Measurements from ENCODE around the gene DAGLB.

The DAGLB gene, protein sequence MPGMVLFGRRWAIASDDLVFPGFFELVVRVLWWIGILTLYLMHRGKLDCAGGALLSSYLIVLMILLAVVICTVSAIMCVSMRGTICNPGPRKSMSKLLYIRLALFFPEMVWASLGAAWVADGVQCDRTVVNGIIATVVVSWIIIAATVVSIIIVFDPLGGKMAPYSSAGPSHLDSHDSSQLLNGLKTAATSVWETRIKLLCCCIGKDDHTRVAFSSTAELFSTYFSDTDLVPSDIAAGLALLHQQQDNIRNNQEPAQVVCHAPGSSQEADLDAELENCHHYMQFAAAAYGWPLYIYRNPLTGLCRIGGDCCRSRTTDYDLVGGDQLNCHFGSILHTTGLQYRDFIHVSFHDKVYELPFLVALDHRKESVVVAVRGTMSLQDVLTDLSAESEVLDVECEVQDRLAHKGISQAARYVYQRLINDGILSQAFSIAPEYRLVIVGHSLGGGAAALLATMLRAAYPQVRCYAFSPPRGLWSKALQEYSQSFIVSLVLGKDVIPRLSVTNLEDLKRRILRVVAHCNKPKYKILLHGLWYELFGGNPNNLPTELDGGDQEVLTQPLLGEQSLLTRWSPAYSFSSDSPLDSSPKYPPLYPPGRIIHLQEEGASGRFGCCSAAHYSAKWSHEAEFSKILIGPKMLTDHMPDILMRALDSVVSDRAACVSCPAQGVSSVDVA

DNA sequence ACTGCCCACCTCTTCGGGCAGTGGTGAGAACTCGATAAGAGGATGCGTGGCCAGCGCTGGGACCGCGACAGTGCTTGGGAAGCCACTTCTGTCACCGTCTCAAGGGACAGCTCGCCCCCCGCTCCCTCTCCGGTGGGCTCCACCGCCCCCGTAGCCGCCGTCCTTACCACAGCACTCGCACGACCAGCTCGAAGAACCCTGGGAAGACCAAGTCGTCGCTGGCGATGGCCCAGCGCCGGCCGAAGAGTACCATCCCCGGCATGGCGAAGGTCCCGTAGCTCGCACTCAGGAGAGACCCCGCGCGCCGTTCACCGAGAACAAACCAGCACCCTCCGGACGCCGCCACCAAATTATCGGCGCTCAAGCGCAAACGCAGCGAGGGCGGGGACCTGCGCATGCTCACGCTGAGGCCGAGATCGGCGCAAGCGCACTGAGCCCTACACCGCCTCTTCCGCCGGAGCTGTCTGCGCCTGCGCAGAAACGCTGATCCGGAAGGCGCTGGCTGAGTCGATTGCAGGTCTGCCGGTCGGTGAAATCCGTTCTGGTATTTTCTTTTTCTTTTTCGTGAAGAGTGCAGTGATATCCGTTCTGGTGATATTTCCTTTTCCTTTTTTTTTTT lies at the start of gene DAGLB:
Gene DAGLB (minus strand): TSS at position 374 of the 619 bp plus-strand sequence. CDS start 112 bp downstream, at position 262.
- peaks cover 5% of the 10 kb centered on the region for H3F3A ChIP-seq (ENCODE audit: insufficient read depth, low read length)
- H3K27me3 ChIP-seq (replicated peaks; ENCODE audit: insufficient read depth, low read length): no peaks in the 10 kb centered on the region
- H3K4me2 ChIP-seq (ENCODE audit: low read depth, low read length): peak within 1 kb of the TSS; percentile 76
- H3K9me3 ChIP-seq (replicated peaks; ENCODE audit: insufficient read depth, low read length): no peaks in the 10 kb centered on the region
- peak within 1 kb of the TSS; percentile 97 for H3K4me3 ChIP-seq (ENCODE audit: low read length)
- H3K4me1 ChIP-seq (ENCODE audit: low read length): no peaks in the 10 kb centered on the region
- TF ChIP-seq EZH2phosphoT487 (IDR thresholded peaks at IDR 0.05; ENCODE audit: low read length) (no peak), EZH2 (optimal IDR thresholded peaks at IDR 0.05; ENCODE audit: low read depth, low read length) (no peak)
- TF ChIP-seq, protein P1, sequence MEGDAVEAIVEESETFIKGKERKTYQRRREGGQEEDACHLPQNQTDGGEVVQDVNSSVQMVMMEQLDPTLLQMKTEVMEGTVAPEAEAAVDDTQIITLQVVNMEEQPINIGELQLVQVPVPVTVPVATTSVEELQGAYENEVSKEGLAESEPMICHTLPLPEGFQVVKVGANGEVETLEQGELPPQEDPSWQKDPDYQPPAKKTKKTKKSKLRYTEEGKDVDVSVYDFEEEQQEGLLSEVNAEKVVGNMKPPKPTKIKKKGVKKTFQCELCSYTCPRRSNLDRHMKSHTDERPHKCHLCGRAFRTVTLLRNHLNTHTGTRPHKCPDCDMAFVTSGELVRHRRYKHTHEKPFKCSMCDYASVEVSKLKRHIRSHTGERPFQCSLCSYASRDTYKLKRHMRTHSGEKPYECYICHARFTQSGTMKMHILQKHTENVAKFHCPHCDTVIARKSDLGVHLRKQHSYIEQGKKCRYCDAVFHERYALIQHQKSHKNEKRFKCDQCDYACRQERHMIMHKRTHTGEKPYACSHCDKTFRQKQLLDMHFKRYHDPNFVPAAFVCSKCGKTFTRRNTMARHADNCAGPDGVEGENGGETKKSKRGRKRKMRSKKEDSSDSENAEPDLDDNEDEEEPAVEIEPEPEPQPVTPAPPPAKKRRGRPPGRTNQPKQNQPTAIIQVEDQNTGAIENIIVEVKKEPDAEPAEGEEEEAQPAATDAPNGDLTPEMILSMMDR (IDR thresholded peaks at IDR 0.05; ENCODE audit: low read length): no peak
- H4K20me1 ChIP-seq (ENCODE audit: insufficient read depth, low read length): no peaks in the 10 kb centered on the region
- DNase-seq: peak; percentile 96
- no peaks in the 10 kb centered on the region for H3K9me2 ChIP-seq (replicated peaks; ENCODE audit: insufficient read depth, low read length)
- peak within 1 kb of the TSS; percentile 55; the same call in 1 of the 2 replicates for H3K27ac ChIP-seq (ENCODE audit: low read length)
- H2AFZ ChIP-seq (ENCODE audit: low read length): peak within 1 kb of the TSS; percentile 81
- H3K9ac ChIP-seq (ENCODE audit: low read length): peak within 1 kb of the TSS; percentile 85
- peaks cover 11% of the 10 kb centered on the region for H3K36me3 ChIP-seq (replicated peaks; ENCODE audit: insufficient read depth, low read length)
- peaks cover 48% of the 10 kb centered on the region for H3K79me2 ChIP-seq (ENCODE audit: low read length)

DNA sequence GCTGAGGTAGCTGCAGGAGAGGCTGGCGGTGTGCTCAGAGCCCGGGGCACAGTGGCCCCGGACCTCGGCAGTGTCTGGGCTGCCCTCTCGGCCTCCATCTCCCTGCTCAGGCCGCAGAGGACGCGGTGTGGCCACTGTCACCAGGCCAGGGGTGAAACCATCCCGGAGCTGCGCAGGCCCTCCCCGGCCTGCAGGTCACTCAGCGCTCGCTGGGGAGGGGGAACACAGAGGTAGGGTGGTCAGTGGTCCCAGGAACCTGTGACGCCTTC lies 49.8 kb upstream of the DAGLB start:
- no peak overlapping the region for H2AFZ ChIP-seq (ENCODE audit: low read length)
- no peak overlapping the region for H3K4me3 ChIP-seq (ENCODE audit: low read length)
- DNase-seq: no peak
- TF ChIP-seq EZH2phosphoT487 (IDR thresholded peaks at IDR 0.05; ENCODE audit: low read length) (no peak), EZH2 (optimal IDR thresholded peaks at IDR 0.05; ENCODE audit: low read depth, low read length) (no peak)
- TF ChIP-seq, protein P1 (IDR thresholded peaks at IDR 0.05; ENCODE audit: low read length): no peak
- H3K4me2 ChIP-seq (ENCODE audit: low read depth, low read length): no peak overlapping the region
- no peaks in the 10 kb centered on the region for H3K79me2 ChIP-seq (ENCODE audit: low read length)
- H3K9me3 ChIP-seq (replicated peaks; ENCODE audit: insufficient read depth, low read length): no peaks in the 10 kb centered on the region
- no peak overlapping the region for H3K27ac ChIP-seq (ENCODE audit: low read length)
- no peaks in the 10 kb centered on the region for H3K9me2 ChIP-seq (replicated peaks; ENCODE audit: insufficient read depth, low read length)
- no peaks in the 10 kb centered on the region for H4K20me1 ChIP-seq (ENCODE audit: insufficient read depth, low read length)
- H3K4me1 ChIP-seq (ENCODE audit: low read length): no peaks in the 10 kb centered on the region
- no peaks in the 10 kb centered on the region for H3F3A ChIP-seq (ENCODE audit: insufficient read depth, low read length)
- no peak overlapping the region for H3K9ac ChIP-seq (ENCODE audit: low read length)
- H3K36me3 ChIP-seq (replicated peaks; ENCODE audit: insufficient read depth, low read length): no peaks in the 10 kb centered on the region
- H3K27me3 ChIP-seq (replicated peaks; ENCODE audit: insufficient read depth, low read length): no peaks in the 10 kb centered on the region

DNA sequence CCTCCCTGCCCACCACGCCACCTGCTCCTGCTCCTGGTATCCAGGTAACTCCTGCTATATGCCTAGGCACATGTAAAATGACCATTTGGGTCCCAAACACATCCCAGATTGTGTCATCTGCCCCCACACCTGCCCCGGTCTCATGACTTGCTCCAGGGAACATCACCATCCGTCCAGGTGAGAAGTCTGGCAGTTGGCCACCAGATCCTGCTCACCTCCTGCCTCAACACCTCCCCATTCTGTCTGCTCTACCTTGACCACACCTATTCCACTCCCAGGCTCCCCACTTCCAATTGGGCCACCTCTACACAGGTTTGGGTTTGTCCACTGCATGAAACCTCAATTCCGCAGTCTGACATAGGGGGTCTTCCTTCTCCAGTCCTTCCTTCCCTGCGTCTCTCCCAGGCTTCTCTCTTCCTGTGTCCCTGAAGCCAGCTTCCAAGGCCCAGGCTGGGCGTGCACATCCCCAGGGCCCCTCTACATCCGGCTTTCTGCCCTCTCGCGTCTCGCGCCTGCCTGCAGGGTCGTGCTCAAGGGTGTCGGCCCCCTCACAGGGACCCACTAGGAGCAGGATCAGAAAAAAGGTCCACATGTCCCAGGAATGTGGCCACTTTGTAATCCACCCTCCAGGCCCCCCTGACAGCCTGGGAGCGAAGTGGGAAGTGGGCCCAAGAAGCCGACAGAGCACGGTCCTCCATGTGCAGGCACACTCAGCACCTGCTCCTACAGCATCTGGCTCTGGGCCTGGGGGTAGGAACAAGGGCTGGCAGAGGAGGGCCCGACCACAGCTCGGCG lies 49.3 kb upstream of the DAGLB start:
- no peaks in the 10 kb centered on the region for H3K9me3 ChIP-seq (replicated peaks; ENCODE audit: insufficient read depth, low read length)
- no peaks in the 10 kb centered on the region for H3K9me2 ChIP-seq (replicated peaks; ENCODE audit: insufficient read depth, low read length)
- H3K27me3 ChIP-seq (replicated peaks; ENCODE audit: insufficient read depth, low read length): no peaks in the 10 kb centered on the region
- no peak overlapping the region for H2AFZ ChIP-seq (ENCODE audit: low read length)
- no peaks in the 10 kb centered on the region for H3K4me1 ChIP-seq (ENCODE audit: low read length)
- TF ChIP-seq EZH2phosphoT487 (IDR thresholded peaks at IDR 0.05; ENCODE audit: low read length): no peak
- TF ChIP-seq, protein P1 (IDR thresholded peaks at IDR 0.05; ENCODE audit: low read length): no peak
- no peak for TF ChIP-seq EZH2 (optimal IDR thresholded peaks at IDR 0.05; ENCODE audit: low read depth, low read length)
- H3K27ac ChIP-seq (ENCODE audit: low read length): no peak overlapping the region
- H3K4me3 ChIP-seq (ENCODE audit: low read length): no peak overlapping the region
- H3K4me2 ChIP-seq (ENCODE audit: low read depth, low read length): no peak overlapping the region
- no peaks in the 10 kb centered on the region for H4K20me1 ChIP-seq (ENCODE audit: insufficient read depth, low read length)
- DNase-seq: no peak
- no peaks in the 10 kb centered on the region for H3K79me2 ChIP-seq (ENCODE audit: low read length)
- no peak overlapping the region for H3K9ac ChIP-seq (ENCODE audit: low read length)
- H3F3A ChIP-seq (ENCODE audit: insufficient read depth, low read length): no peaks in the 10 kb centered on the region
- H3K36me3 ChIP-seq (replicated peaks; ENCODE audit: insufficient read depth, low read length): no peaks in the 10 kb centered on the region
